GM13976 (cell line): ENCODE measurements around the gene MBNL3.

Source experiments
- DNase-seq: peaks from one replicate; pipeline ENCODE4 v3.0.0; 2012; ENCODE audit warnings: low spot score
- in situ Hi-C: fragments of 300-500 bp; cut with MboI; formaldehyde crosslinking; loops from one replicate; pipeline ENCODE4 v1.12.0; 2022; ENCODE audit warnings: low sequenced_read_pairs, mixed read lengths, inconsistent platforms; ENCODE audit not compliant: unreplicated experiment
- TF ChIP-seq, protein P1 (sequence below): IDR thresholded peaks from 2 replicates; pipeline ENCODE4 v1.5.1; 2012; ENCODE audit warnings: borderline replicate concordance, mild to moderate bottlenecking; ENCODE audit not compliant: insufficient read depth; ENCODE audit errors: extremely low read depth, missing control alignments, control extremely low read depth

MBNL3 gene

DNA sequence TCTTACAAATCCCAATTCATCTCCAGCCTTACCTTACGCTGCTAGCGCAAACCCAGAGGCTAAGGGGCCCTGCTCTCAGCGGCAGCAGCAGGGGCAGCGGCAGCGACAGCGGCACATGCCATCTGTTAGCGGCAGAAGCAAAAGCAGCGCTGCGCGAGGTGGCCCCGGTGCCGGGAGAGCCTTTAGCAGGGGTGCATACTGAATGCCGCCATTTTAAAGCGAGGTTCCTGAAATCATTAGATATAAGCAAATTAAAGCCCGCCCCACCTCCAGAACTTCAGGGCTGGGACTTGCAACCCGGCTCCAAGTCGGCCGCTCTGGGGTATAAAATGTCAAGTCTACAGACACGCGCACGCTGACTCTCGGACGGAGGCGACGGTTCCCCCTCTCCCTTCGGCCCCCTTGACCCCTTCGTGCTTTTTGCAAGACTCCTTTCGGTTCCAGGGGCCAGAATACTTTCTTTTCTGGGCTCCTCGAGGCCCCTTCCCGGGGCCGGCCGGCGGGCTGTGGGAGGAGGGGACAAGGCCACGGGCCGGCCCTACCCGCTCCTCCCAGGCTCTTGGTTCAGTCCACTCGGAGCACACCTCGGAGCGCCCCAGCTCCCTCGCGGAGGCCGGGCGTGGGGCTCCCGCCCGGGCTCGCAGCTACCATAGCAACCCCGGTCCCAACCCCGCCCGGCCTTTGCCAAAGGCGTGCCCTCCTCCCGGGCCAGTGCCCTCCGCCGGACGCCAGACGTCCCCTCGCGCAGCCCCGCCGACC lies at the start of gene MBNL3:
TSS of gene MBNL3 (minus strand) at position 220 of the 759 bp plus-strand sequence. CDS start 49,427 bp downstream, outside the sequence.
- DNase-seq = peak; percentile 50
- TF ChIP-seq, protein P1, sequence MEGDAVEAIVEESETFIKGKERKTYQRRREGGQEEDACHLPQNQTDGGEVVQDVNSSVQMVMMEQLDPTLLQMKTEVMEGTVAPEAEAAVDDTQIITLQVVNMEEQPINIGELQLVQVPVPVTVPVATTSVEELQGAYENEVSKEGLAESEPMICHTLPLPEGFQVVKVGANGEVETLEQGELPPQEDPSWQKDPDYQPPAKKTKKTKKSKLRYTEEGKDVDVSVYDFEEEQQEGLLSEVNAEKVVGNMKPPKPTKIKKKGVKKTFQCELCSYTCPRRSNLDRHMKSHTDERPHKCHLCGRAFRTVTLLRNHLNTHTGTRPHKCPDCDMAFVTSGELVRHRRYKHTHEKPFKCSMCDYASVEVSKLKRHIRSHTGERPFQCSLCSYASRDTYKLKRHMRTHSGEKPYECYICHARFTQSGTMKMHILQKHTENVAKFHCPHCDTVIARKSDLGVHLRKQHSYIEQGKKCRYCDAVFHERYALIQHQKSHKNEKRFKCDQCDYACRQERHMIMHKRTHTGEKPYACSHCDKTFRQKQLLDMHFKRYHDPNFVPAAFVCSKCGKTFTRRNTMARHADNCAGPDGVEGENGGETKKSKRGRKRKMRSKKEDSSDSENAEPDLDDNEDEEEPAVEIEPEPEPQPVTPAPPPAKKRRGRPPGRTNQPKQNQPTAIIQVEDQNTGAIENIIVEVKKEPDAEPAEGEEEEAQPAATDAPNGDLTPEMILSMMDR = no peak
- in situ Hi-C loops = no loop called here

- in situ Hi-C loops = no loop called here
- no peak for DNase-seq
- TF ChIP-seq, protein P1 = no peak
Observed at GRCh38 chrX:132533409-132533808, 44.6 kb upstream of the MBNL3 start.

- in situ Hi-C loops = no loop called here
- no peak for DNase-seq
- TF ChIP-seq, protein P1 = no peak
Observed at GRCh38 chrX:132532913-132533312, 44.1 kb upstream of the MBNL3 start.

GRCh38 chrX:132532097-132532496 lies 43.3 kb upstream of the MBNL3 start:
- DNase-seq = no peak
- in situ Hi-C loops = no loop called here
- TF ChIP-seq, protein P1 = no peak

DNA sequence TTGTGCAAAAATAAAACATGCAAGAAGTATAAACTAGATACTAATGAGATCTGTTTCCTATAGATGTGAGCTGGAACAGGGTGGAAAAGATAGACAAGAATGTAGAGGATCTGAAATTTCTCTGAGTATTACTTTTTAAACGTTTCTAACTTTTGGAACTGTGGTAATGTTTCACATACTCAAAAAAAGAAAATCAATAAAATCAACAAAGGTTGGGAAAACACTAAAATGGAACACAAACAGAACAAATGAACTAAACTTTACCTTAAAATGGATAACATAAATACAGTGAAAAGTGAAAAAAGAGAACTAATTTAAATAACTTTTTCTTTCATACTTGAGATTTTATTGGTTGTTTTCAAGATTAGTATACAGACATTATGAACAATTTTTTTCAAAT lies 32.0 kb upstream of the MBNL3 start:
- TF ChIP-seq, protein P1 = no peak
- in situ Hi-C loops = no loop called here
- DNase-seq = no peak

GRCh38 chrX:132520213-132520612 lies 31.4 kb upstream of the MBNL3 start:
- in situ Hi-C loops = no loop called here
- DNase-seq = no peak
- TF ChIP-seq, protein P1 = no peak
